GM12865 (cell line): ENCODE measurements around the gene NXN.
"Not testable (repeated sequence)": the region's sequence is repeated elsewhere in the genome, so short reads cannot be mapped to it uniquely, and the experiment has no call there.

Experiments used
- DNase-seq: peaks from one replicate; pipeline ENCODE4 v3.0.0; 2010; ENCODE audit warnings: low read depth
- H3K4me3 ChIP-seq: 2 replicates; pipeline ENCODE4 v1.5.1; 2011; ENCODE audit warnings: mild to moderate bottlenecking, low read depth, low read length, control low read depth
- TF ChIP-seq, protein P1 (sequence below): IDR thresholded peaks from 2 replicates; pipeline ENCODE4 v1.5.1; 2011; ENCODE audit warnings: low read length, control low read depth, low read depth, inconsistent platforms; ENCODE audit not compliant: insufficient read depth; ENCODE audit errors: missing control alignments

NXN gene

DNA sequence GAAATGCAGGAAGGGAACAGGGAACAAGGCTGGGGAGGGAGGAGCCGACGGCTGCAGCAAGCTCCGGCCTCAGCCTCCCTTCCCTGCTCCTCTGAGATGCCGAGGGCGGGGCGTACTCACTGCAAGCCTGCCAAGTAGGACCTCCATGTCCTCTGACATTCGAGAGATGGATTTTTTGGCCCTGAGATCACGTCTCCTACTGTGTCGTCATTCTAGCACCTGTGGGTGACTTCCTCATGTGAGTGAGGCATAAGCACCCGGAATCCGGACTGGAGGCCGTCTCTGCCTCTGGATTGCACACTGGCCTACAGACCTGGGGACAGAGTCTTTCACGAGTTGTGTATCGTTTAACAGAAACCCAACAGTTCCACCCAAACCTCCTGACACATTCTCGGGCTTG is 183.0 kb downstream of the NXN start:
- TF ChIP-seq, protein P1, sequence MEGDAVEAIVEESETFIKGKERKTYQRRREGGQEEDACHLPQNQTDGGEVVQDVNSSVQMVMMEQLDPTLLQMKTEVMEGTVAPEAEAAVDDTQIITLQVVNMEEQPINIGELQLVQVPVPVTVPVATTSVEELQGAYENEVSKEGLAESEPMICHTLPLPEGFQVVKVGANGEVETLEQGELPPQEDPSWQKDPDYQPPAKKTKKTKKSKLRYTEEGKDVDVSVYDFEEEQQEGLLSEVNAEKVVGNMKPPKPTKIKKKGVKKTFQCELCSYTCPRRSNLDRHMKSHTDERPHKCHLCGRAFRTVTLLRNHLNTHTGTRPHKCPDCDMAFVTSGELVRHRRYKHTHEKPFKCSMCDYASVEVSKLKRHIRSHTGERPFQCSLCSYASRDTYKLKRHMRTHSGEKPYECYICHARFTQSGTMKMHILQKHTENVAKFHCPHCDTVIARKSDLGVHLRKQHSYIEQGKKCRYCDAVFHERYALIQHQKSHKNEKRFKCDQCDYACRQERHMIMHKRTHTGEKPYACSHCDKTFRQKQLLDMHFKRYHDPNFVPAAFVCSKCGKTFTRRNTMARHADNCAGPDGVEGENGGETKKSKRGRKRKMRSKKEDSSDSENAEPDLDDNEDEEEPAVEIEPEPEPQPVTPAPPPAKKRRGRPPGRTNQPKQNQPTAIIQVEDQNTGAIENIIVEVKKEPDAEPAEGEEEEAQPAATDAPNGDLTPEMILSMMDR, result no peak
- no peak overlapping the region for H3K4me3 ChIP-seq
- no peak for DNase-seq

DNA sequence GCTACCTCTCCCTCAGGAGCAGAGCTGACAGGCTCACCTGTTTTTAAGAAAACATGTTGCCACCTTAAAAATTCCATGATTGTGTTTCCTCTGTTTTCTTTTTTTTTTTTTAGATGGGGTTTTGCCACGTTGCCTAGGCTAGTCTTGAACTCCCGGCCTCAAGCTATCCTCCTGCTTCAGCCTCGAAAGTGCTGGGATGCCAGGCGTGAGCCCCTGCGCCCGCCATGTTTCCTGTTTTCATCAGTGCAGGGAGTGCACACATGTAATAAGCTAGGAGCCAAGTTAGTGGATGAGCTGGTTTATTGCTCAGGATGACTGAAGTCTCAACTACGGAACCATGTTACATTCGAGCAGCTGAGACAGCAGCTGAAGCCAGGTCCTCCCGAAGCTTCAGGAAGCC is 183.9 kb downstream of the NXN start:
- H3K4me3 ChIP-seq, result no peak overlapping the region
- no peak for DNase-seq
- TF ChIP-seq, protein P1, result no peak

DNA sequence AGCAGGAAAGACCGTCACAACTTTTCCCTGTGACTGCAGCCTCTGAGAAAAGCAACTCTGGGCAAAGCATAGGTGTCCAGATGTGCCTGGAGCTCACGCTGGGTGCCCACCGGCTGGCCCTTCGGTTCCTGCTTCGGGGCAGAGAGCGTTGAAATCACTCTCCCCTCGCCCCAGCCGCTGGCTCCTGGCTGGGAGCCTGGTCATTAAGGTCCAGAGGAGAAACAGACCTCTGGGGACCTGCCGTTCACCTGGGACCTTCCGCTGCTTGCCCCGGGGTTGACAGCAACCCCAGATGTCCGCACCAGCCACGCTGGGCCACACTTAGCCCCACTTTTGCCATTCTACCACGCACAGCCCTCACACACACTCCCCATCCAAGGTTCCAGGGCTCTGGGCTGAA is 184.3 kb downstream of the NXN start:
- DNase-seq, result no peak
- TF ChIP-seq, protein P1, result no peak
- H3K4me3 ChIP-seq, result no peak overlapping the region

DNA sequence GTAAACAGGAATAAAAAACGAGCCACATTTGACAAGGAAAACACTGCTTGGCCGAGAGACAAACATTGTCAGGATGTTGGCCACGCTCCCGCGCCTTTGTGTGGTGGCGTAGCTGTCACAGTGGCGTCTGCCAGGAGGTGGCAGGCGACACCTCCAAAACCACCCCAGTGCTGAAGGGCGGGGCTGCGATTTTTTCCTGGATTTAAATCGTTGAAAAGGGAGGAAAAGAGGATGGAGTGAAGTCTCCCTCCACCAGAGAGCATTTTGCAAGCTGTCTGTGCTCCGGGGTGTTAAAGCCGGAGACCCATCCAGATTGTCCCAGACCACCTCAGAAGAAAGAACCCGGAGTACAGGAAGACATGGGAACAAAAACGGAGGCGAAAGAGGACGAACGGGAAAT is 184.7 kb downstream of the NXN start:
- DNase-seq, result peak; percentile 51
- no peak overlapping the region for H3K4me3 ChIP-seq
- TF ChIP-seq, protein P1, result peak; percentile 68

DNA sequence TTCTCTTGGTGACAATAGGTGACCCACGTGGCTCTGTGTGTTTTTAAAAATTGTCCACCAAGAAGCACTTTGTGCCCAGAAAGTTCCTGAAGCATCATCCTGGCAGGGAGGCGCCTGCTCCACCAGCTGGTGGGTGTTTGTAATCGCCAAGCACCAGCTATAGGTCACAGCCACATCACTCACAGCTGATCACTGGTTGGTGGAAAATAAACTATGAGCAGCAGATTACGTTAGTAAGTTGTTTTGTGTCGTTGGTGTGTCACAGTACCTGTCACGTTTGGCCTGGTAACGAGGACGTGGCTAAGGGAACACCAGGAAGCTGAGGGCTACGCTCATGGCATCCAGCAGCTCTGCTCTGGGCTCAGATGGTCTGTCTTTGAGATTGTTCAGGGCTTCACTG is 187.3 kb downstream of the NXN start:
- no peak for DNase-seq
- TF ChIP-seq, protein P1, result no peak
- no peak overlapping the region for H3K4me3 ChIP-seq

DNA sequence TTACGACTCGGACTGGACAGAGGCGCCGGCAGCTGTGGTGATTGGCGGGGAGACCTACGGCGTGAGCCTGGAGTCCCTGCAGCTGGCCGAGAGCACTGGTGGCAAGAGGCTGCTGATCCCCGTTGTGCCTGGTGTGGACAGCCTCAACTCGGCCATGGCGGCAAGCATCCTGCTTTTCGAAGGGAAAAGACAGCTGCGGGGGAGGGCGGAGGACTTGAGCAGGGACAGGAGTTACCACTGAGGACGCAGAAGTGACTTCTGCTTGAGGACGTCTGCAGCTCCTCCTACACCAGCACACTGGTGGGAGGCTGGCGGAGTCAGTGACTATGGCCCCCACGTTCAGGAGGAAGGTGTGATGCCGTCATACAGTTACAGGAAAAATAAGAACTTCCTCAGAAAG is 187.7 kb downstream of the NXN start:
- DNase-seq, result no peak
- TF ChIP-seq, protein P1, result no peak
- no peak overlapping the region for H3K4me3 ChIP-seq

DNA sequence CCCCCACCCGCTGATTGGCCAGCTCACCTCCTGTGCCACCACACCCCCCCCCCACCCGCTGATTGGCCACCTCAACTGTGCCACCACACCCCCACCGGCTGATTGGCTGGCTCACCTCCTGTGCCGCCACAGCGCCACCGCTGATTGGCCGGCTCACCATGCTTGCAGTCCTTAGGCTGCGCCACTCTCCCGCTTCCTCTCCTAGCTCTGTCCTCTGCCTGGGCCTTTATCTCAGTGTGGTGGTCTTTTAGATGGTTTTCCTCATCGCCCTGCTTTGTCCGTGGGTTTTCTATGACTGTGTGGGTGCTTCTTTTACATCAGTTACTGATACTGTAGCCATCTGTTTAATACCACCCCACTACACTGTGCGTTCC is 188.7 kb downstream of the NXN start:
- not testable (repeated sequence) for H3K4me3 ChIP-seq, DNase-seq

DNA sequence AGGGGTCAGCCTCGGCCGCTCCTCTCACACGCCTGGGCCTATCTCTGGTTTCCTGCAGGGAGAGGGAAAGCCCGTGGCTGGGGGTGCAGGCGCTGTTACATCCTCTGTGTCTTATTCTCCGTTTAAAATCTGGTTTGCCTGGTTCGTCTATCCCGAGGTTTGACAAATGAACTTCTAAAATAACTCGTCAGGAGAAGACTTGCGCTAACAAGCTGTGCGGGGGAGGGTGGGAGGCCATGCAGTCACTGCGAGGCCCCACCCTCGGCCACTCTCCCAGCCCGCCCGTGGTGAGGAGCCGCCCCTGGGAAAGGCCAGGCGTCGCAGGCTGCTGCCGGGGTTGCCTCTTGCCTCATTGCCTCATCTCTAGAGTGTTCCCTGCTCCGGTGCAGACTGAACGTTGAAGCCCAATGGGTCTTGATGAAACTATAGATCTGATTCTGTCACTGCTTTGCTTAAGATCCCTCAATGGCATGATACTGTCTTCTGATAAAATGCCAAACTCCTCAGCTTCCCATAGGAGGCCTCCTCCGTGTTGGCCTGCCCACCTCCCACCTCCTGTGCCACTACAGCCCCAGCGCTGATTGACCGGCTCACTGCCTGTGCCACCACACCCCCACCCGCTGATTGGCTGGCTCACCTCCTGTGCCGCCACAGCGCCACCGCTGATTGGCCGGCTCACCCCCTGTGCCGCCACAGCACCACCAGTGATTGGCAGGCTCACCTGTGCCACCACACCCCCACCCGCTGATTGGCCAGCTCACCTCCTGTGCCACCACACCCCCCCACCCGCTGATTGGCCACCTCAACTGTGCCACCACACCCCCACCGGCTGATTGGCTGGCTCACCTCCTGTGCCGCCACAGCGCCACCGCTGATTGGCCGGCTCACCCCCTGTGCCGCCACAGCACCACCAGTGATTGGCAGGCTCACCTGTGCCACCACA is 189.4 kb downstream of the NXN start:
- DNase-seq, H3K4me3 ChIP-seq: not testable (repeated sequence)
